Keratinocyte (primary cell): ENCODE results near the gene ENOSF1. TPM values are rescaled to one million over a fixed set of nuclear protein-coding genes. Genes with fewer than 3 reads are reported as not detected.
A peak's percentile ranks its signal among the peaks of the same experiment; 100 is the strongest.

Experiments used
- DNase-seq: peaks from one replicate; pipeline ENCODE4 v3.0.0-alpha.2; 2011; ENCODE audit warnings: low read depth, missing footprints, low spot score
- FAIRE-seq: peaks from 2 replicates; lab custom pipeline; 2011; peaks lifted over from hg19 to GRCh38; lab: Jason Lieb, UNC
- H2AFZ ChIP-seq: 2 replicates; pipeline ENCODE4 v1.6.0; 2012; ENCODE audit warnings: low read length, control low read depth, inconsistent platforms; ENCODE audit not compliant: control insufficient read depth
- H3K27ac ChIP-seq: 2 replicates; pipeline ENCODE4 v1.5.1; 2011; ENCODE audit warnings: low read length; ENCODE audit not compliant: control insufficient read depth, insufficient read depth
- H3K27me3 ChIP-seq: 3 replicates; pipeline ENCODE4 v1.6.0; 2011; ENCODE audit warnings: low read length; ENCODE audit not compliant: control insufficient read depth, insufficient read depth; ENCODE audit errors: extremely low read depth
- H3K36me3 ChIP-seq, 2 experiments: 2 replicates in 1 of 2; 3 replicates in 1 of 2; pipeline ENCODE4 v1.5.1; 2011; ENCODE audit warnings: low read length in 2 of 2, mild to moderate bottlenecking in 1 of 2; ENCODE audit not compliant: control insufficient read depth in 2 of 2, insufficient read depth in 2 of 2; ENCODE audit errors: extremely low read depth in 1 of 2
- H3K4me1 ChIP-seq: 3 replicates; pipeline ENCODE4 v1.5.1; 2011; ENCODE audit warnings: low read length; ENCODE audit not compliant: control insufficient read depth, insufficient read depth; ENCODE audit errors: extremely low read depth
- H3K4me2 ChIP-seq: 3 replicates; pipeline ENCODE4 v1.6.0; 2011; ENCODE audit warnings: low read depth, low read length; ENCODE audit not compliant: control insufficient read depth, insufficient read depth; ENCODE audit errors: extremely low read depth
- H3K4me3 ChIP-seq, 3 experiments: fragments of 200-600 bp in 1 of 3; sonication (generic) in 1 of 3; 2 replicates in 2 of 3; 3 replicates in 1 of 3; pipeline ENCODE4 v1.5.1; 2011 to 2016; ENCODE audit warnings: low read length in 3 of 3, mild to moderate bottlenecking in 3 of 3, control low read depth in 2 of 3, inconsistent platforms in 1 of 3, low read depth in 1 of 3, mixed read lengths in 1 of 3, mixed run types in 1 of 3, moderate library complexity in 1 of 3; ENCODE audit not compliant: control insufficient read depth in 2 of 3, insufficient read depth in 2 of 3; ENCODE audit errors: extremely low read depth in 1 of 3
- H3K79me2 ChIP-seq: 2 replicates; pipeline ENCODE4 v1.6.0; 2012; ENCODE audit warnings: low read length; ENCODE audit not compliant: control insufficient read depth, insufficient read depth
- H3K9ac ChIP-seq: 3 replicates; pipeline ENCODE4 v1.6.0; 2011; ENCODE audit warnings: low read length; ENCODE audit not compliant: control insufficient read depth, insufficient read depth; ENCODE audit errors: extremely low read depth
- H3K9me1 ChIP-seq: 3 replicates; pipeline ENCODE4 v1.6.0; 2011; ENCODE audit warnings: low read length; ENCODE audit not compliant: control insufficient read depth, insufficient read depth; ENCODE audit errors: extremely low read depth
- H3K9me3 ChIP-seq: 2 replicates; pipeline ENCODE4 v1.5.1; 2012; ENCODE audit warnings: low read depth, low read length; ENCODE audit not compliant: control insufficient read depth
- H4K20me1 ChIP-seq: 3 replicates; pipeline ENCODE4 v1.6.0; 2011; ENCODE audit warnings: low read length; ENCODE audit not compliant: control insufficient read depth, insufficient read depth; ENCODE audit errors: extremely low read depth
- EZH2 ChIP-seq: IDR thresholded peaks from one replicate; pipeline ENCODE4 v1.6.1; 2012; ENCODE audit warnings: inconsistent platforms, mild to moderate bottlenecking, low read length, moderate library complexity
- dilution Hi-C: fragments of 300-500 bp; cut with MboI; formaldehyde crosslinking; loops from one replicate; pipeline ENCODE4 v1.7.0; 2020; ENCODE audit warnings: low sequenced_read_pairs; ENCODE audit not compliant: extremely low pct_ligation_motif_present
- polyA plus RNA-seq, 5 experiments: library from polyadenylated mRNA; depleted of rRNA in 3 of 5; stranded (reverse) in 3 of 5; stranded (forward) in 1 of 5; unstranded in 1 of 5; fragments of >200 nt; gene quantifications; 1 replicate in 1 of 5; 2 replicates in 3 of 5; 3 replicates in 1 of 5; pipeline versions ENCODE4 v1.2.1 to v1.2.3, GENCODE V29; 2011 to 2012; ENCODE audit warnings: missing spikeins in 2 of 5, low read depth in 1 of 5, low replicate concordance in 1 of 5
- TF ChIP-seq, protein P1 (sequence below), 3 experiments: IDR thresholded peaks in 1 of 3; conservative IDR thresholded peaks in 1 of 3; optimal IDR thresholded peaks in 1 of 3; 2 replicates in 2 of 3; 3 replicates in 1 of 3; pipeline versions ENCODE3 to v1.5.1; 2011; ENCODE audit warnings: low read length in 3 of 3, mild to moderate bottlenecking in 3 of 3, moderate library complexity in 2 of 3, control low read depth in 1 of 3, inconsistent platforms in 1 of 3; ENCODE audit not compliant: insufficient read depth in 2 of 3; ENCODE audit errors: extremely low read depth in 1 of 3

The ENOSF1 gene
- polyA plus RNA-seq, 1 donor (not counting 4 experiments of a cell fraction or from before 2014, with no cell fraction given) = 27.6 TPM

DNA sequence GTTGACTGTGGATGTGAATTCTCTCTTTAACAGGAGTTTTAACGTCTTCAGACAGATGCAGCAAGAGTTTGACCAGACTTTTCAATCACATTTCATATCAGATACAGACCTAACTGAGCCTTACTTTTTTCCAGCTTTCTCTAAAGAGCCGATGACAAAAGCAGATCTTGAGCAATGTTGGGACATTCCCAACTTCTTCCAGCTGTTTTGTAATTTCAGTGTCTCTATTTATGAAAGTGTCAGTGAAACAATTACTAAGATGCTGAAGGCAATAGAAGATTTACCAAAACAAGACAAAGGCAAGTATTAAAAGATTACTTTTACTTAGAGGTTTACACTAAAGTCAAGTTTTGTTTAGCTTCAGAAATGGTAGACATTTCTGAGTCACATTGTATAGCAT lies 85.2 kb downstream of the ENOSF1 start:
- H3K9ac ChIP-seq = no peak overlapping the region
- no peaks in the 10 kb centered on the region for H4K20me1 ChIP-seq
- no peak overlapping the region for H3K27ac ChIP-seq
- H3K36me3 ChIP-seq = no peaks in the 10 kb centered on the region
- no peaks in the 10 kb centered on the region for H3K79me2 ChIP-seq
- no peak overlapping the region for H2AFZ ChIP-seq
- no peak overlapping the region for H3K4me2 ChIP-seq
- dilution Hi-C loops = no loop called here
- no peaks in the 10 kb centered on the region for H3K9me3 ChIP-seq
- no peak for DNase-seq
- TF ChIP-seq, protein P1, sequence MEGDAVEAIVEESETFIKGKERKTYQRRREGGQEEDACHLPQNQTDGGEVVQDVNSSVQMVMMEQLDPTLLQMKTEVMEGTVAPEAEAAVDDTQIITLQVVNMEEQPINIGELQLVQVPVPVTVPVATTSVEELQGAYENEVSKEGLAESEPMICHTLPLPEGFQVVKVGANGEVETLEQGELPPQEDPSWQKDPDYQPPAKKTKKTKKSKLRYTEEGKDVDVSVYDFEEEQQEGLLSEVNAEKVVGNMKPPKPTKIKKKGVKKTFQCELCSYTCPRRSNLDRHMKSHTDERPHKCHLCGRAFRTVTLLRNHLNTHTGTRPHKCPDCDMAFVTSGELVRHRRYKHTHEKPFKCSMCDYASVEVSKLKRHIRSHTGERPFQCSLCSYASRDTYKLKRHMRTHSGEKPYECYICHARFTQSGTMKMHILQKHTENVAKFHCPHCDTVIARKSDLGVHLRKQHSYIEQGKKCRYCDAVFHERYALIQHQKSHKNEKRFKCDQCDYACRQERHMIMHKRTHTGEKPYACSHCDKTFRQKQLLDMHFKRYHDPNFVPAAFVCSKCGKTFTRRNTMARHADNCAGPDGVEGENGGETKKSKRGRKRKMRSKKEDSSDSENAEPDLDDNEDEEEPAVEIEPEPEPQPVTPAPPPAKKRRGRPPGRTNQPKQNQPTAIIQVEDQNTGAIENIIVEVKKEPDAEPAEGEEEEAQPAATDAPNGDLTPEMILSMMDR (optimal IDR thresholded peaks at IDR 0.05 in 1 of 3, IDR thresholded peaks at IDR 0.05 in 1 of 3, conservative IDR thresholded peaks at IDR 0.05 in 1 of 3; ENCODE audit: extremely low read depth in 1 of 3, insufficient read depth in 2 of 3, low read length in 3 of 3) = no peak
- no peak for TF ChIP-seq EZH2
- H3K4me3 ChIP-seq = no peak overlapping the region
- FAIRE-seq = no peak
- no peaks in the 10 kb centered on the region for H3K4me1 ChIP-seq
- no peaks in the 10 kb centered on the region for H3K27me3 ChIP-seq
- no peaks in the 10 kb centered on the region for H3K9me1 ChIP-seq

DNA sequence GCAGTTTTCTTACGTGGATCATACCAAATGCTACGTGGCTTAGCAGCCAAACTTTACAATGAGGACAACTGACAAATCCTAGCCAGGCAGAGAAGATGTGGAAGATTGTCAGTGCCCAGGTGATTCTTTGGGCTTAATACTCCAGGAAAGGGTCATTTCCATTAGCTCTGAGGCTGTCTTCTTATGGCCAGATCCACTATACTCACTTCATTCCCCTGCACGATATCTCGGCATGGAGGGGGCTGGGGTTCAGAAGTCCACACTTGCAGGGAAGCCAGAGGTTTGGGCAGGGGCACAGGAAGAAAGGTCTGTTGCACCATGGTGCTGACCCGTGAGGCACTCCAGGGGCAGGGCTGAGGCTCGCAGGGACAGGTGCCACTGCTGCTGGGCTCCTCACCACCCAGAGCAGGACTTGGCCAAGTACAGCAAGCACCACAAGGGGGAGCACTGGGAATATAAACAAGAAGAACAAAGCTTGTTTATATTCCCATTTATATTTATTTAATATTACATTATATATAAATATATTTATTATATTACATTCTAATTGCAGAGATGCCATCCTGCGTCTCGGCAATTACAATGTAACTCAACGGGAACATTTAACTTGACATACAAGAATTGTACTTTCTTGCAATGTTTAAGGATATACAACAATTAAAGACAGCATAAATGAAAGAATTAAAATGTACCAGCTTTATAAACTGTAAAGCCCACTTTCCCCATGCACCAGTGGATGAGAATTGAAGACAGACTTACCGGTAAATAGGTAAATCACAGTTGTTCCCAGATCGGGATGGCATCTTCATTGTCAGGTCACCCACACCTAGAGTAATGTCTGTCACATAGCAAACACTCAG lies 88.4 kb downstream of the ENOSF1 start:
- H3K4me1 ChIP-seq = no peaks in the 10 kb centered on the region
- no peaks in the 10 kb centered on the region for H4K20me1 ChIP-seq
- no peaks in the 10 kb centered on the region for H3K9me1 ChIP-seq
- no peak overlapping the region for H3K4me3 ChIP-seq
- no peak for FAIRE-seq
- H3K9ac ChIP-seq = no peak overlapping the region
- TF ChIP-seq, protein P1 (optimal IDR thresholded peaks at IDR 0.05 in 1 of 3, IDR thresholded peaks at IDR 0.05 in 1 of 3, conservative IDR thresholded peaks at IDR 0.05 in 1 of 3; ENCODE audit: extremely low read depth in 1 of 3, insufficient read depth in 2 of 3, low read length in 3 of 3) = peak; percentile 41 to 76 (median 72)
- no peak for TF ChIP-seq EZH2
- H3K4me2 ChIP-seq = no peak overlapping the region
- H2AFZ ChIP-seq = no peak overlapping the region
- dilution Hi-C loops = no loop called here
- H3K27ac ChIP-seq = no peak overlapping the region
- H3K79me2 ChIP-seq = no peaks in the 10 kb centered on the region
- DNase-seq = no peak
- no peaks in the 10 kb centered on the region for H3K9me3 ChIP-seq
- H3K36me3 ChIP-seq = no peaks in the 10 kb centered on the region
- no peaks in the 10 kb centered on the region for H3K27me3 ChIP-seq
